Activated CD4-positive, CD25-positive, alpha-beta regulatory T cell treated with anti-CD3 and anti-CD28 coated beads, Interleukin-2, amount 50 U/mL, for 24 hours (primary cell): Measurements from ENCODE around the gene ADARB1.

Experiments
- ATAC-seq, 2 donors: fragments of 150-1000 bp; cut with Tn5 transposase; one replicate each; pipeline ENCODE4 v1.10.0; 2021; ENCODE audit warnings: mild to moderate bottlenecking in 1 of 2, moderate library complexity in 1 of 2

The ADARB1 gene

DNA sequence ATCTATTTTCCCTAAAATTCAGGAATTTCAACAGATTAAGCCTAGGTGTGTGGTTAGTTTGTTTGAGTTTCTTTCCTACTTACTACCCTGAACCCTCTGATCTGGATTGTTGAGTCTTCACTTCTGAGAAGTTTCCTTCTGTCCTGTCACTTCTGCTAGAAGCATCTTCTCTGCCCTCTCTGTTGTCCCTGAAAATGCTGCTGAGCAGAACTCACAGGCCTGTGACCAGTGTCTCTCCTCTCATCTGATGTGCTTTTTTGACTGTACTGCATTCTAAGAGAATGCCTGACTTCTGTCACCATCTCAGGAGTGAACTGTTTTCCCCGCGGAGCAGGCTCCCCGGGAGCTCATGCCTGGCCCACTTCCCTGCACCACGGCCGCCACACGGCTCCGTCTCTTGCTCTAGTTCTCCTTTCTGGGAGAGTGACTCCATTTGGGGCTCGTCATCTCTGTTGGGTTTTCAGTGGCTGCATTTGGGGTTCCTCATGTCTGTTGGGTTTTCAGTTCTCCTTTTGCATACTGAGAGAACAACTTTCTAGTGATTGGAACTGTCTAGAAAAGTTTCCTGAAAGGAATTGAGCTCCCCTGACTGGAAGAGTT lies 135.4 kb downstream of the ADARB1 start:
- no peak for ATAC-seq

DNA sequence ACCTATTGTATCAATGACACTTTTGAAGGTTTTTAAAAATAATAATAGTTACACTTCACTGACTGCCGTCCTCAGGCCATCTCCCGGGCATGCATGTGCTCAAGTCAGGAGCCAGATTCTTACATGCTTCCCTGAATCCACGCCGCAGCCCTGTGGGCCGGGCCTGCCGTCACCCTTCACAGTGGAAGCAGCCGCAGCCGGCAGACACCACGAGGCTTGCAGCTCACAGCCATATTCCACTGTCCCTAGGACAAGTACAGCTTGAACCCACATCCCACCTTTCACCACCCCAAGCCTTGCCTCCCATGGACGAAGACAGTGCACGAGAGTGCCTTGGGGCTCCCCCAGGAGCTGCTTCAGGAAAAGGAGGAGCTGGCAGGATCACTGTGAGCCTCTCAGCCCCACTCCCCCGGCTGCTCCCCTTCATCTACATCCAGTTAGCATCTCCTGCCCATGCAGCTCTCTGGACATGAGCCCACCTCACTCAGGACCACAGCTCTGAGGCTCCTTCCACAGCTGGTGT lies 136.1 kb downstream of the ADARB1 start:
- ATAC-seq, result no peak

DNA sequence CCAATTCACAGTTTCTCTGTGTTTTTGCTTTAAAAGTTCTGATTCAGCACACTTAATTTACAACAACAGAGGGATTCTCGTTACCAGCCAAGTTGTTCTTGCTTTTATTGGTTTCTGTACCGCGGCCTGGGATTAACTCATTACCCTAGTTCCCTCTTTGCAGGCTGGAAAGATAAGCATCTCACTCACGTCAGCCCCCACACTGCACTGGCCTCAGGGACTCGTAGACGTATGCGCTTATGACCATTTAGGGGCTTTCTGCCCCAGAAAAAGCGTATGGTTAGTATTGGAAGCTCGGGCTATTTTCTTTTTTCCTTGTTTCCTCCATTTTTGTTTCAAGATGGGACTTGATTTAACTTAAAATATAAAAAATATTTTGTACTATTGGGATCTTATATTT lies 137.3 kb downstream of the ADARB1 start:
- ATAC-seq, result no peak

DNA sequence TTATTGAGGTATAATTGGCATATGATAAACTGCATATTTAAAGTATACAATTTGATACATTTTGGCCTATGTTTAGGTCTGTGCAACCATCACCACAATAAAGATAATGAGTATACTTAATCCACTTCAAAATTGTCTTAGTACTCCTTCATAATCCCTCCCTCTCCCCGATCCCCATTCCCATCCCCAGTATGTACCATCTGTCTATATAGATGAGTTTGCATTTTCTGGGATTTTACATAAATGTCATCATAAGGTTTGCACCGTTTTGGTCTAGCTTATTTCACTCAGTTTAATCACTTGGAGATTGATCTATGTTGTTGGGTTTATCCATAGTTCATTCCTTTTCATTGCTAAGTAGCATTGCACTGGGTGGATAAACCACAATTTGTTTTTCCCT lies 139.0 kb downstream of the ADARB1 start:
- ATAC-seq, result no peak

DNA sequence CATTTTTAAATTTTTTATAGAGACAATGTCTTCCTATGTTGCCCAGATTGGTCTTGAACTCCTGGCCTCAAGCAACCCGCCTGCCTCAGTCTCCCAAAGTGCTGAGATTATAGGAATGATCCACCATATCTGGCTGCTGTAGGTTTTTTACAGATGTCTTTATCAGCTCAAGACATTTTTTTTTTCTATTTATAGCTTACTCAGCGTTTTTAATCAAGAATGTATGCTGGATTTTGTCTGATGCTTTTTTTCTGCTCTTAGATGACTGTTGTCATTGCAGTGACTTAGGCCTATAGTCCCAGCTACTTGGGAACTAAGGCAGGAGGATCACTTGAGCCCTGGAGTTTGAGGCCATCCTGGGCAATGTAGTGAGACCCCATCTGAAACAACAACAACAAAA lies 140.8 kb downstream of the ADARB1 start:
- ATAC-seq, result no peak

DNA sequence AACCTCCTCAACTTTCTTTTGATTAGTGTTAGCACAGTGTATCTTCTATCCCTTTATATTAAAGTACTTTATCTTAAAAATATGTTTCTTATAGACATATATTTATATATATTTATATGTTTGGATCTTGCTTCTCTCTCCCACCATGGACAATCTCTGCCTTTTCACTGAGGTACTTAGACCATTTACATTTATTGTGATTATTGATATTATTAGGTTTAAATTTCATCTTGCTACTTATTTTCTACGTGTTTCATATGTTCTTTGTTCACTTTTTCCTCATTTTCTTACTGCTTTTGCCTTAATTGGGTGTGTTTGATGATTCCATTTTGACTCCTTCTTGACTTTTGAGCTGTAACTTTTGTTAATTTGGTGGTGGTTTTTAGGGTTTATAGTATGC lies 142.6 kb downstream of the ADARB1 start:
- no peak for ATAC-seq

DNA sequence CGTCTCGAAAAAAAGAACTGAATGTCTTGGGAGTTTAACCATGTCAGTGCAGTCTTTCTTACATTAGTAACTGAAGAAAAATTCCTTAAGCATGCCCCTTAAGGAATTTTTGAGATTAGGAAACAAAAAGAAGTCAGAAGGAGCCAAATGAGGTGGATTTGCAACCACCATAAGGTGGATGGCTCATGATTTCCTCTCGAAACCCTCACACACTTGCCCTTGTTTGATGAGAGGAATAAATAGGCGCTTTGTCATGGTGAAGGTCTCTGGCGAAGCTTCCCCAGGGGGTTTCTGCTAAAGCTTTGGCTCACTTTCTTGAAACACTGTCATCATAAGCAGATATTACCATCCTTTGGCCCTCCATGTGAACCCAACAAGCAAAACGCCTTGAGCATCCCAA lies 145.1 kb downstream of the ADARB1 start:
- no peak for ATAC-seq

DNA sequence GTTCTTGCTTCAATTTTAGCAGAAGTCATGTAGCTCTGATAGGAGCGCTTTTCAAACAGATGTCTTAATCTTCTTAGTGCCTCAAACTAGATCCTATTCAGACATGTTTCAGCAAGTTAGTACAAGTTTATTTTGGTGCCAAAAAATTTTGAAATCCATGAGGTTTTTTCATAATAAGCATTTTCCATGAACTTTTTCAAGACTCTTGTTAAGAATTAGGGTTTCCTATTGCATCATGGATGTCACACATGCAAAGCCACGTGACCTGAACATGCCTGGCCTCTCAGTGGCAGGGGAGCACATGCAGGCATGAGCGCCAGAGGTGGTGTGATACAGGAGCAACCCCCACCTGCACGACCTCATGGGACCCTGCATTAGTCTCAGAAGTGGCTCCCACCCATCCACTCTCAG lies 145.7 kb downstream of the ADARB1 start:
- ATAC-seq, result no peak

DNA sequence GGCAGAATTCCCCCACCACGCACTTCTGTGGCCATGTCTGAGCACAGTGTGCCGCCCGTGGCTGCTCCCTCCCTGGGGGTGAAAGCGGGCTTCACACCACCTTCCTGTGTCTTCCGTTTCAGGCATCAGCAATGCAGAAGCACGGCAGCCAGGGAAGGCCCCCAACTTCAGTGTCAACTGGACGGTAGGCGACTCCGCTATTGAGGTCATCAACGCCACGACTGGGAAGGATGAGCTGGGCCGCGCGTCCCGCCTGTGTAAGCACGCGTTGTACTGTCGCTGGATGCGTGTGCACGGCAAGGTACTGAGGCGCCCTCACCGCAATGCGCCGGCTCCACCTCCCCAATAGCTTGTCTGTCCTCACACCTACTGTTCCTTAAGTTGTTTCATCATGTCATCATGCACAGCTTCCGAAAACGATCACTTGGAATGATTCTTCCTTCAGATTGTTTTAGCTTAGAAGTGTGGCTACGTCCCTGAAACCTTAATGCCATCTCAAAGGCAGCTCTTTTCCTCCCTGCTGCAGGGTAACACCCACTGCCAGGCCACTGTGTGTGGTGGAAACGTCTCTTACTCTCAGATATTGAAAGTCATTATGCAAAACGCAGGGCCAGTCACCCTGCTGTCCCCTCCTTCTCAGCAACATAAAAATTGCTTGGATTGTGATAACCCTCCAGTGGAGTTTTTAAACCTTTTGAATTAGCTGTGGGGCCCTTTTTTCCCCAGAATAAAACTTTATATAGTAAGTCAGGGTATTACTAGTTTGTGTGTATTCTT lies 146.5 kb downstream of the ADARB1 start:
- ATAC-seq, result no peak

DNA sequence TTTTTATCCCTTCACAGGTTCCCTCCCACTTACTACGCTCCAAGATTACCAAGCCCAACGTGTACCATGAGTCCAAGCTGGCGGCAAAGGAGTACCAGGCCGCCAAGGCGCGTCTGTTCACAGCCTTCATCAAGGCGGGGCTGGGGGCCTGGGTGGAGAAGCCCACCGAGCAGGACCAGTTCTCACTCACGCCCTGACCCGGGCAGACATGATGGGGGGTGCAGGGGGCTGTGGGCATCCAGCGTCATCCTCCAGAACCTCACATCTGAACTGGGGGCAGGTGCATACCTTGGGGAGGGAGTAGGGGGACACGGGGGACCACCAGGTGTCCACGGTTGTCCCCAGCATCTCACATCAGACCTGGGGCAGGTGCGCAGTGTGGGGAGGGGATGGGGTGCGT lies 147.6 kb downstream of the ADARB1 start:
- no peak for ATAC-seq

DNA sequence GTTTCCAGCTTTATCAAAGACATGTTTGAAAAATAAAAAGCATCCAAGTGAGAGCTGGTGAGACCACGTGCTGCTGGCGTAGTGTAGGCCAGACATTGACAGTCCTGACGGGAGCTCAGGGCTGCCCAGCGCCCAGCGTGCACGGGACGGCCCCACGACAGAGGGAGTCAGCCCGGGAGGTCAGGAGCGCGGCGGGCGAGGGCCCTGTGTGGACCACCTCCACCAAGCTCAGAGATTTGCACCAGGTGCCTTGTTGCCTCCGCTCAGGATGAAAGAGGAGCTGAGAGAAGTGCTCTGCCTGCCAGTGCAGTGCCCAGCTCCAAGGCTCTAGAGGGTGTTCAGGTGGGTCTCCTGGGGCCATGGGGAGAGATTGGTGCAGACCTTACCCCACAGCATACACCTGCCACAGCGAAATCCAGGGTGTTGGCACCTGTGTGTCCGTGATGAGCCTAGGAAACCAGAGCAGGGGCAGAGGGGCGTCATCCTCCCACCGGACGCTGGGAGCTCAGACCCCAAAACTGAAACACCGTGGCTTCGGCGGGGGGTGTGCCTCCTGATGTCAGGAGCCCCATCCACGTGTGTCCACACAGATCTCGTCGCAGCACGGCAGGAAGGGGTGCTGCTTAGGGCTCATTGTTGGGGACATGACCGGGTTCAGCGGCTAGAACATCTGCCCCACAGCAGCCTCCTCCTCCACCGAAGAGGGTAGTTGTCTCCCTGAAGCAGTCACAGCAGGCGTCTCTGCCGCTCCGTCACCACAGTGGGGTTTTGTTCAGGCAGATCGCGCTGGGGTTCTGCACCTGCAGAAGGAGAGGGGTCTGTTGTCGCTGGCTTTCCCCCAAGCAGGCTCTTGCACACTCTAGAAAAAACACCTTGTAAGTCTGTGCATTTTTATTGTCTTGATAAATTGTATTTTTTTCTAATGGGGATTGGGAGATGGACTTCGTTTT lies 149.1 kb downstream of the ADARB1 start:
- no peak for ATAC-seq

DNA sequence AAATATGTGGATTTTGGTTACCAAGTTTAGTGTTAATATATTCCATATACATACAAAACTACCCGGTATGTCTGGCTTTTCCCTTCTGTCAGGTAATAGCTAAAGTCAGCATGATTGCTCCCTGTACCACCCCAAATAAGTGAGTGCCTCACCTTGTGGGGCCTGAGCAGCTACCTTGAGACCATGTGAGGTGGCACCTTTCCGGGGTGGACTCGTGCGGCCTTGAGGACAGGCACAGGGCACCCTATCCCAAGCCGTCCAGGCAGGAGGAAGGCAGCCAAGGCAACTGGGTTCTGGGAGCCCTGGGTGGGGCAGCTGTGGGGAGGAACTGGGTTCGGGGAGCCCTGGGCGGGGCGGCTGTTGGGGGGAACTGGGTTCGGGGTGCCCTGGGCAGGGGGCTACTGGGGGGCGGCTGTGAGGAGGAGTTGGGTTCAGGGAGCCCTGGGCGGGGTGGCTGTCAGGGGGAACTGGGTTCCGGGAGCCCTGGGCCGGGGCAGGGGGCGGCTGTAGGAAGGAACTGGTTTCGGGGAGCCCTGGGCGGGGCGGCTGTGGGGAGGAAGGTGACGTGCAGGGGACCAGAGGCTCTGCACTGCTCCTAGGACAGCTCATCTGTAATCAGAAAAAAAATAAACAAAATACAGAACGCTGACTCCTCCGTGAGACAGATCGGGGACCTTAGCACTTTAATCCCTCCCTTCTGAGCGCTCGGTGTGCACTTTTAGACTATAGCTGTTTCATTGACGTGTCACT lies 150.0 kb downstream of the ADARB1 start:
- peak; percentile 27 to 46 for ATAC-seq

DNA sequence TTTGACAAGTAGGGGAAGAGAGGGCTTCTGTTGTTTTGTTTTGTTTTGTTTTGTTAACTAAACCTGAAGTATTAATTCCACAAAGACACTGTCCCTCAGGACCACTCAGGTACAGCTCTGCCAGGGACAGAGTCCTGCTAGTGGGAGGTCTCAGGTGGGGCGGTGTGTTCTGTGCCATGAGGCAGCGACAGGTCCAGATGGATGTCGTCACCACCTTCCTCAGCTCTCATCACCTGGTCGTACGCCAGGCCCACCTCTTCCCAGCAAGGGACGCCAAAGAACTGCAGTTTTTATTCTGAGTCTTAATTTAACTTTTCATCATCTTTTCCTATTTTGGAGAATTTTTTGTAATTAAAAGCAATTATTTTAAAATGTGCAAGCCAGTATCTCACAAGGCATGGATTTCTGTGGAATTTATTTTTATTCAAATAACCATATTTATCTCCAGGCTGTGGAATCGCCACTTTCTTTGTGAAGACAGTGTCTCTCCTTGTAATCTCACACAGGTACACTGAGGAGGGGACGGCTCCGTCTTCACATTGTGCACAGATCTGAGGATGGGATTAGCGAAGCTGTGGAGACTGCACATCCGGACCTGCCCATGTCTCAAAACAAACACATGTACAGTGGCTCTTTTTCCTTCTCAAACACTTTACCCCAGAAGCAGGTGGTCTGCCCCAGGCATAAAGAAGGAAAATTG lies 150.8 kb downstream of the ADARB1 start:
- ATAC-seq, result no peak

DNA sequence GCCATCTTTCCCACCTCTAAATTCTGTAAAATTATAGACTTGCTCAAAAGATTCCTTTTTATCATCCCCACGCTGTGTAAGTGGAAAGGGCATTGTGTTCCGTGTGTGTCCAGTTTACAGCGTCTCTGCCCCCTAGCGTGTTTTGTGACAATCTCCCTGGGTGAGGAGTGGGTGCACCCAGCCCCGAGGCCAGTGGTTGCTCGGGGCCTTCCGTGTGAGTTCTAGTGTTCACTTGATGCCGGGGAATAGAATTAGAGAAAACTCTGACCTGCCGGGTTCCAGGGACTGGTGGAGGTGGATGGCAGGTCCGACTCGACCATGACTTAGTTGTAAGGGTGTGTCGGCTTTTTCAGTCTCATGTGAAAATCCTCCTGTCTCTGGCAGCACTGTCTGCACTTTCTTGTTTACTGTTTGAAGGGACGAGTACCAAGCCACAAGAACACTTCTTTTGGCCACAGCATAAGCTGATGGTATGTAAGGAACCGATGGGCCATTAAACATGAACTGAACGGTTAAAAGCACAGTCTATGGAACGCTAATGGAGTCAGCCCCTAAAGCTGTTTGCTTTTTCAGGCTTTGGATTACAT lies 151.5 kb downstream of the ADARB1 start:
- no peak for ATAC-seq

DNA sequence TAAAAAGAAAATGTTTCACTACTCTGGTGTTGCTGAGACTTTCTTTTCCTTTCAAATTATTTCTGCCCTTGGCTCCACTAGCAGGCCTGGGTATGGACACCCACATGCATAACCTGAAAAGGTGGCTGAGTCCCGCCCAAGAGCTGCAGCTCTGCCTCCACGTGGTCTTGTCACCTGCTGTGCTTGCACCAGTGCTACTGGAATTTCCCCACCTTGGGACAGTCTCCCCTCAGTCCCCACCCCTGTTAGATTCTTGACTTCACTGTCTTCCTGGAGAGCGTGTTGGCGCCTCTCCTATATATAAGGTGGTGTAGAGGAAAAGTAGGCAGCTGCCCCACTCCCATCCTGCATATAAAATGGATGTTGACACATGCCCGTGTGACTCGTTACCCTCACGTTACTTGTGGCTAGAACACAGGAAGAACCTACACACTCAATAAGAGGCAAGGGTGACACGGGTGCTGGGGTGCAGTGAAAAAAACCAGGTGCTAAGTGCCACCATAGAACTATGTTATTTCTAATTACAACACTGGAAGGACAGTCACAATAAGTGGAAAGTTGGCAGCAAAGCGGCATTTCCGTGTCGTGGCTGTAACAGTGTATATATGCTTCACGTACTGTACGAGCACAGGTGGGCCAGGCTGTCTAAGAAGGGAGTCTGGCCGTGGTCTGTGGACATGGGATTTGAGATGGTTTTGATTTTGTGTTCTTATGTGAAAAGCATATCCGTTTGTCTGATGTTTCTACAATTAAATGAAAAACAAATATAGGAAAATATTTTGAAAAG lies 152.4 kb downstream of the ADARB1 start:
- no peak for ATAC-seq

DNA sequence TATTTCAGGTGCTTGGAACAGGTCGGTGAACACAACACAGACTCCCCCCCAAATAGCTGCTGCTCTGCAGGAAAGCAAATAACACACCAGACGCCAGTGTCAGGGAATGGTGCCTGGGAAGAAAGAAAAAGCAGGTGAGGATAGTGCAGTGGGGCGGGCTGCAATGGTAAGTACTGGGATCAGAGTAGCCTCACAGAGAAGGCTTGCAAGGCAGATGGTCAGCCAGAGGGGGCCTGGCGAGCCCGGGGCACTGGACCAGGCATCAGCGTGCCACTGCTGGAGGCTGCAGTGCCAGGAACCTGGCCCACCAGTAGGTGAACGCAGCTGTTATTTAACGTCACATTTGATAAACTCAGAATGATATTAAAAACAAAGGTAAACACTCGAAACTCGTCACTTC lies 153.4 kb downstream of the ADARB1 start:
- no peak for ATAC-seq

DNA sequence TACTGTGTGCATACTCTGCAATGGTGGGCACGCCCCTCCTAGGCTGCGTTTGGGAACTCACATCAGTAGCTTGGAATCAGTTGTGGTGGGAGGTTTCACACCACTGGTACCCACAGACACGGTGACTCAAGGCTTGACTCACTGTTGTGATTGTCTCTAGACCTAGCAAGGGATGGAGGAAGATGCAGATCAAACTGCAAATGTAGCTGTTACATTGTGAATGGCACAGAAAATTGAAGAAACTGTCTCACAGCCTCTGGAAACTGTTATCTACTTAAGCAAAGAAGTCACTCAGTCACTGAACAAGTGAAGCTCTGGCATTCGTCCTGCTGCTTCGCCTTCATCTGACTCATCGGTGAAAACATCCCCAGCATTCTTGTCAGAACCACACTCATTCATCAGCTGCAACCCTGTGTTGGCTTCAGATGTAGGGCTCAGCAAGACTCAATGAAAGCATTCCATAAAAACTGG lies 153.8 kb downstream of the ADARB1 start:
- peak; percentile 92 to 93 for ATAC-seq

DNA sequence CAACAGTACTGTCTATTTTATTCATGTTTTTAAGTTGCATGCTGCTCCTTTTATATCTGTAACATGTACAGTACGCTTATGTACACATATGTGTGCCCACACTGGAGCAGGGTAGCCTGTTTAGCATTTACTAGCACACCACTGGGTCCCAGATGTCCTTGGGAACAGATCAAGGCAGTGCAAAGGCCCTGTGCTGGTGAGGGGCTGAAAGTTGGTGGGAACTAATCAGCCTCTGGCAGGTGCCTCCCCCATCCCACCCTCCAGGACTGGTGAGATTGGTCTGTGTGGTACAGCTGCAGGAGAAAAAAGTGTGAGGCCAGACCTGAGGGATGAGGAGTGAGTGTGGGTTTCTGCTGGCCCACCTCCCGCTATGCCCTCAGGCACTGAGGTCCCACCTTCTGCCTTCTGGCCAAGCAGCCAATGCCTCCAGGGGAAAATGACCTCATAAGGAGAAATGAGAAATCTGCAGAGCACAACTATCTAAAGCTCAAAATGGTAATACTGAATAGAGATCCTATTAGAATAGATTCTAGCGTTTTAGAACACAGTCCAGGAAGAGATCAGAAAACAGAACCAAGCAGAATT lies 154.4 kb downstream of the ADARB1 start:
- ATAC-seq, result no peak

DNA sequence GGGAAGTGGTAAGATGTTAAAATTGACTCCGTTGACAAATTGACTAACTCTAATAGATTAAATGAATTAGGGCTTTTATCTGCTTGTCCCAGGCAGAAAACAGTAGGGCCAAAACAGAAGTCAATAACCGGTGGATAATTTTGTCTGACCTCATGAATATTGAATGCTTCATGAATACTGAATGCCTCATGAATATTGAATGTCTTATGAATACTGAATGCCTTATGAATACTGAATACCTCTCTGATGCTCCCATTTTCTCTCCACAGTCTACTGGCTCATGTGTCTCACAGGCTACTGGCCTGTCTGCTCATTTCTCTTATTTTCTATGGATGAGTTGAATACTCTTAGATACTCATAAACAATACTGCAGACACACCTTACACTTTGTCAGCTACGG lies 157.3 kb downstream of the ADARB1 start:
- no peak for ATAC-seq

DNA sequence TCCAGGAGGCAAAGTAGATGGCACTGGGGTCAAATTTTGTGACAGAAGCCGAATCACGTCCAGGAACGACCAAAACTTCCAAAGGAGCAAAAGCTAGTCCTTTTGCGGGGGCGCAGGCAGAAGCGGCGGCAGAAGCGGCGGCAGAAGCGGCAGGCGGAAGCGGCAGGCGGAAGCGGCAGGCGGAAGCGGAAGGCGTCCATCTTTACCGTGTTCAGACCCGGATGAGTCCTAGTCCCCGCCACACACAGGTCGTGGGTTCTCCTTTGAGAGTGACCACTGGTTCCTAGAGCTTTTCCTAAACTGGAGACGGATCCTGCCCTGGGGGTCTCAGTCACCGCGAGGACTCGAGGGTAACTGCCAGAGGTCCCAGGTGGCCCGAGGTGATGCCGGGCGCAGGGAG lies 159.7 kb downstream of the ADARB1 start:
- ATAC-seq, result no peak
